NCI-H1694 (cell line): ENCODE data around the gene NDUFA13.
A peak's percentile ranks its signal among the peaks of the same experiment; 100 is the strongest.

Experiments used
- DNase-seq: peaks from one replicate; lab custom pipeline; 2025; lab: John Stamatoyannopoulos, UW

Gene NDUFA13

GRCh38 chr19:19571071-19571786 lies 55.2 kb downstream of the NDUFA13 start:
- no peak for DNase-seq

DNA sequence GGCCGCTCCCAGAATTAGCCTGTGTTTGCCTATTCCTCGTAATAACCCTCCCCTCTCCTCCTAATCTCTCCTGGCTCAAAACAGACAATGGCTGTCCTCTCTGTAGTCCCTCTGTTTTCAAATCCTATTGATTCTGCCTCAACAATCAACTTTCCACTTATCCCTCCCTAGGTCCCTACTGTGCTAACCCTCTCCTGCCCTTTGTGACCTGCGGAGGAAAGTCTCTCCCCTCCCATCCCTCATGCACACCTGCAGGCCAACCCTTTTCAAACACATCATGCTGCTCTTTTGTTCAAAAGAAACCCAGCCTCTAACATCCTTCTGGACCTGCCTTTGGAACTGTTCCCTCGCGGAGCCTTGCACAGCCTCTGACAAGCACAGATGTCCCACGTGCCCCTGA lies 59.4 kb downstream of the NDUFA13 start:
- peak; percentile 41 for DNase-seq
